AG09319 (cell line): ENCODE data around the gene NEDD4L.
A peak's percentile ranks its signal among the peaks of the same experiment; 100 is the strongest.

Source experiments
- DNase-seq: peaks from one replicate; pipeline ENCODE4 v3.0.0-alpha.2; 2010; ENCODE audit warnings: low read depth; ENCODE audit errors: extremely low read depth
- CTCF ChIP-seq: IDR thresholded peaks from 2 replicates; pipeline ENCODE4 v1.5.1; 2011; ENCODE audit warnings: low read depth, mild to moderate bottlenecking, inconsistent platforms, low read length, moderate library complexity

Gene NEDD4L

GRCh38 chr18:58061349-58061748, 17.3 kb downstream of the NEDD4L start:
- no peak for DNase-seq
- TF ChIP-seq CTCF: no peak

GRCh38 chr18:58064406-58064998, 20.5 kb downstream of the NEDD4L start:
- no peak for DNase-seq
- no peak for TF ChIP-seq CTCF

- no peak for TF ChIP-seq CTCF
- no peak for DNase-seq
Observed at GRCh38 chr18:58065956-58066355, 21.9 kb downstream of the NEDD4L start.

GRCh38 chr18:58067601-58068000, 23.6 kb downstream of the NEDD4L start:
- DNase-seq: no peak
- TF ChIP-seq CTCF: no peak

- no peak for DNase-seq
- no peak for TF ChIP-seq CTCF
Observed at GRCh38 chr18:58069099-58069498, 25.1 kb downstream of the NEDD4L start.

GRCh38 chr18:58069721-58070292, 25.8 kb downstream of the NEDD4L start:
- no peak for DNase-seq
- TF ChIP-seq CTCF: no peak

- TF ChIP-seq CTCF: no peak
- peak; percentile 24 for DNase-seq
Observed at GRCh38 chr18:58076052-58076451, 32.0 kb downstream of the NEDD4L start.
